ENCODE results near the gene IGHMBP2. TPM values are rescaled to one million over a fixed set of nuclear protein-coding genes. Genes with fewer than 3 reads are reported as not detected.

IGHMBP2 gene
- total RNA-seq, 1 donor from 2014 or later: 13.5 TPM

Other genes with a start within 250 kb of the IGHMBP2 start
- not detected for gene GAL, start 219.3 kb upstream of the IGHMBP2 start, total RNA-seq
- 0.46 TPM for gene TESMIN, start 152.4 kb upstream of the IGHMBP2 start, total RNA-seq
- gene CPT1A, start 62.0 kb upstream of the IGHMBP2 start, total RNA-seq: 77.1 TPM
- 124 TPM for gene MRPL21, start 59 bp upstream of the IGHMBP2 start, total RNA-seq
- not detected for gene MRGPRD, start 77.1 kb downstream of the IGHMBP2 start, total RNA-seq
- 4.9 TPM for gene MRGPRF, start 109.4 kb downstream of the IGHMBP2 start, total RNA-seq
- 7.6 TPM for gene TPCN2, start 145.0 kb downstream of the IGHMBP2 start, total RNA-seq

Measured in Right ventricle myocardium superior (tissue), 1 donor.